Measurements from ENCODE around the gene PSPH. TPM values are rescaled to one million over a fixed set of nuclear protein-coding genes. Genes with fewer than 3 reads are reported as not detected.
A peak's percentile ranks its signal among the peaks of the same experiment; 100 is the strongest.
"Not testable (repeated sequence)": the region's sequence is repeated elsewhere in the genome, so short reads cannot be mapped to it uniquely, and the experiment has no call there.

PSPH gene
- total and polyA plus RNA-seq, 2 donors: 6.9 to 19.9 TPM

- Histone ChIP-seq H3K4me3 (ENCODE audit: low read depth, low read length) (no peak overlapping the region), H3K4me1 (ENCODE audit: insufficient read depth) (no peaks in the 10 kb centered on the region), H3K27ac (ENCODE audit: low read depth) (peak overlapping the region; percentile 33), H3K36me3 (ENCODE audit: insufficient read depth) (no peaks in the 10 kb centered on the region)
- WGBS: 29% methylated on average over 12 of the region's 12 CpGs
- no peak for DNase-seq (ENCODE audit: extremely low spot score)
Measured at GRCh38 chr7:56079450-56080185, 28.4 kb upstream of the PSPH start.

GRCh38 chr7:56078196-56078595 is 27.0 kb upstream of the PSPH start:
- H3K4me3 ChIP-seq (ENCODE audit: low read depth, low read length): no peak overlapping the region
- no peaks in the 10 kb centered on the region for H3K4me1 ChIP-seq (ENCODE audit: insufficient read depth)
- 94% methylated on average over 16 of the region's 16 CpGs for WGBS
- DNase-seq (ENCODE audit: extremely low spot score): no peak
- no peaks in the 10 kb centered on the region for H3K36me3 ChIP-seq (ENCODE audit: insufficient read depth)
- no peak overlapping the region for H3K27ac ChIP-seq (ENCODE audit: low read depth)

- no peak overlapping the region for H3K4me3 ChIP-seq (ENCODE audit: low read depth, low read length)
- WGBS: 94% methylated on average over 3 of the region's 3 CpGs
- no peak for DNase-seq (ENCODE audit: extremely low spot score)
- H3K36me3 ChIP-seq (ENCODE audit: insufficient read depth): no peaks in the 10 kb centered on the region
- H3K27ac ChIP-seq (ENCODE audit: low read depth): no peak overlapping the region
- no peaks in the 10 kb centered on the region for H3K4me1 ChIP-seq (ENCODE audit: insufficient read depth)
Measured at GRCh38 chr7:56077681-56078080, 26.4 kb upstream of the PSPH start.

GRCh38 chr7:56074371-56074791 is 23.1 kb upstream of the PSPH start:
- Histone ChIP-seq H3K27ac (ENCODE audit: low read depth) (no peak overlapping the region), H3K4me1 (ENCODE audit: insufficient read depth) (no peaks in the 10 kb centered on the region), H3K36me3 (ENCODE audit: insufficient read depth) (peaks cover 2% of the 10 kb centered on the region), H3K4me3 (ENCODE audit: low read depth, low read length) (no peak overlapping the region)
- peak; percentile 62 for DNase-seq (ENCODE audit: extremely low spot score)
- 18% methylated on average over 19 of the region's 19 CpGs for WGBS

GRCh38 chr7:56066376-56066775 is 15.1 kb upstream of the PSPH start:
- 95% methylated on average over 13 of the region's 13 CpGs for WGBS
- H3K27ac ChIP-seq (ENCODE audit: low read depth); H3K4me3 ChIP-seq (ENCODE audit: low read depth, low read length); DNase-seq (ENCODE audit: extremely low spot score); H3K36me3 ChIP-seq (ENCODE audit: insufficient read depth); H3K4me1 ChIP-seq (ENCODE audit: insufficient read depth): not testable (repeated sequence)

- DNase-seq (ENCODE audit: extremely low spot score): peak; percentile 82
- Histone ChIP-seq H3K27ac (ENCODE audit: low read depth) (peak within 1 kb of the TSS; percentile 91), H3K4me3 (ENCODE audit: low read depth, low read length) (peak within 1 kb of the TSS; percentile 64), H3K36me3 (ENCODE audit: insufficient read depth) (peaks cover 2% of the 10 kb centered on the region), H3K4me1 (ENCODE audit: insufficient read depth) (no peaks in the 10 kb centered on the region)
- under 1% methylated on average over 49 of the region's 49 CpGs for WGBS
Measured at GRCh38 chr7:56063882-56064625, 12.8 kb upstream of the PSPH start, which contains the start of gene SUMF2. SUMF2 (plus strand) TSS chr7:56064286; CDS start chr7:56064312, 26 bp downstream.

GRCh38 chr7:56063500-56063881 is 12.2 kb upstream of the PSPH start:
- H3K27ac ChIP-seq (ENCODE audit: low read depth): peak overlapping the region; percentile 91
- no peak overlapping the region for H3K4me3 ChIP-seq (ENCODE audit: low read depth, low read length)
- no peak for DNase-seq (ENCODE audit: extremely low spot score)
- H3K4me1 ChIP-seq (ENCODE audit: insufficient read depth): no peaks in the 10 kb centered on the region
- H3K36me3 ChIP-seq (ENCODE audit: insufficient read depth): peaks cover 2% of the 10 kb centered on the region
- 56% methylated on average over 7 of the region's 7 CpGs for WGBS

- Histone ChIP-seq H3K4me1 (ENCODE audit: insufficient read depth) (no peaks in the 10 kb centered on the region), H3K36me3 (ENCODE audit: insufficient read depth) (peaks cover 2% of the 10 kb centered on the region), H3K4me3 (ENCODE audit: low read depth, low read length) (no peak overlapping the region), H3K27ac (ENCODE audit: low read depth) (no peak overlapping the region)
- 55% methylated on average over 2 of the region's 2 CpGs for WGBS
- DNase-seq (ENCODE audit: extremely low spot score): no peak
Measured at GRCh38 chr7:56062382-56062781, 11.1 kb upstream of the PSPH start.

- Histone ChIP-seq H3K4me3 (ENCODE audit: low read depth, low read length) (no peak overlapping the region), H3K27ac (ENCODE audit: low read depth) (no peak overlapping the region), H3K4me1 (ENCODE audit: insufficient read depth) (no peaks in the 10 kb centered on the region), H3K36me3 (ENCODE audit: insufficient read depth) (peaks cover 3% of the 10 kb centered on the region)
- DNase-seq (ENCODE audit: extremely low spot score): no peak
- 87% methylated on average over 2 of the region's 2 CpGs for WGBS
Measured at GRCh38 chr7:56053993-56054392, 2.7 kb upstream of the PSPH start.

GRCh38 chr7:56053379-56053778 is 2.1 kb upstream of the PSPH start:
- Histone ChIP-seq H3K27ac (ENCODE audit: low read depth) (no peak overlapping the region), H3K4me3 (ENCODE audit: low read depth, low read length) (peak overlapping the region; percentile 6), H3K36me3 (ENCODE audit: insufficient read depth) (peaks cover 3% of the 10 kb centered on the region), H3K4me1 (ENCODE audit: insufficient read depth) (no peaks in the 10 kb centered on the region)
- WGBS: 84% methylated on average over 9 of the region's 9 CpGs
- no peak for DNase-seq (ENCODE audit: extremely low spot score)

GRCh38 chr7:56051053-56051338 is 248 bp downstream of the PSPH start:
- Histone ChIP-seq H3K36me3 (ENCODE audit: insufficient read depth) (peaks cover 2% of the 10 kb centered on the region), H3K4me1 (ENCODE audit: insufficient read depth) (no peaks in the 10 kb centered on the region), H3K27ac (ENCODE audit: low read depth) (peak overlapping the region; percentile 88), H3K4me3 (ENCODE audit: low read depth, low read length) (peak overlapping the region; percentile 87)
- DNase-seq (ENCODE audit: extremely low spot score): no peak
- under 1% methylated on average over 9 of the region's 9 CpGs for WGBS

GRCh38 chr7:56048763-56049162 is 2.5 kb downstream of the PSPH start:
- H3K4me3 ChIP-seq (ENCODE audit: low read depth, low read length); H3K27ac ChIP-seq (ENCODE audit: low read depth); DNase-seq (ENCODE audit: extremely low spot score); H3K36me3 ChIP-seq (ENCODE audit: insufficient read depth); H3K4me1 ChIP-seq (ENCODE audit: insufficient read depth): not testable (repeated sequence)
- 44% methylated on average over 8 of the region's 8 CpGs for WGBS

GRCh38 chr7:56048245-56048644 is 3.0 kb downstream of the PSPH start:
- no peaks in the 10 kb centered on the region for H3K4me1 ChIP-seq (ENCODE audit: insufficient read depth)
- 68% methylated on average over 1 of the region's 1 CpG for WGBS
- H3K27ac ChIP-seq (ENCODE audit: low read depth): no peak overlapping the region

GRCh38 chr7:56047446-56048116 is 3.7 kb downstream of the PSPH start:
- H3K4me3 ChIP-seq (ENCODE audit: low read depth, low read length); H3K27ac ChIP-seq (ENCODE audit: low read depth); H3K4me1 ChIP-seq (ENCODE audit: insufficient read depth); H3K36me3 ChIP-seq (ENCODE audit: insufficient read depth); DNase-seq (ENCODE audit: extremely low spot score): not testable (repeated sequence)
- WGBS: 48% methylated on average over 11 of the region's 11 CpGs

More at GRCh38 chr7:56048245-56048644, 3.0 kb downstream of the PSPH start:
- no peak for DNase-seq (ENCODE audit: extremely low spot score)
- H3K4me3 ChIP-seq (ENCODE audit: low read depth, low read length): no peak overlapping the region
- H3K36me3 ChIP-seq (ENCODE audit: insufficient read depth): no peaks in the 10 kb centered on the region

Data from urinary bladder (tissue), 4 donors.